H1 (cell line): ENCODE results near the gene HOXB9. TPM values are rescaled to one million over a fixed set of nuclear protein-coding genes. Genes with fewer than 3 reads are reported as not detected.
A peak's percentile ranks its signal among the peaks of the same experiment; 100 is the strongest.

Source experiments
- CBX8 ChIP-seq: fragments of 300-800, 300-1000 bp; sonication (generic); IDR thresholded peaks from 2 replicates; pipeline ENCODE4 v1.7.1; 2016; ENCODE audit warnings: low read depth, low read length, borderline replicate concordance
- EZH2 ChIP-seq: fragments of 200-600 bp; sonication (generic); IDR thresholded peaks from 2 replicates; pipeline ENCODE4 v1.7.1; 2012; ENCODE audit warnings: low read depth, mild to moderate bottlenecking, moderate library complexity, low read length, inconsistent platforms; ENCODE audit not compliant: severe bottlenecking
- HDAC6 ChIP-seq: IDR thresholded peaks from one replicate; pipeline ENCODE4 v1.7.1; 2012; ENCODE audit warnings: low read depth, mild to moderate bottlenecking, inconsistent platforms, low read length, moderate library complexity
- RBBP5 ChIP-seq: IDR thresholded peaks from 2 replicates; pipeline ENCODE4 v1.7.1; 2012; ENCODE audit warnings: low read depth, mild to moderate bottlenecking, inconsistent platforms, low read length, moderate library complexity, borderline replicate concordance
- RNF2 ChIP-seq: fragments of 200-900, 300-1000 bp; sonication (generic); IDR thresholded peaks from 2 replicates; pipeline ENCODE4 v1.7.1; 2016; ENCODE audit warnings: borderline replicate concordance, low read depth, mild to moderate bottlenecking, antibody characterized with exemption, low read length; ENCODE audit not compliant: poor library complexity, severe bottlenecking; ENCODE audit errors: missing control alignments
- SP1 ChIP-seq: IDR thresholded peaks from 2 replicates; pipeline ENCODE4 v1.6.1; 2011; ENCODE audit warnings: low read depth, low read length
- polyA plus RNA-seq, 7 experiments: library from polyadenylated mRNA; depleted of rRNA in 3 of 7; stranded (reverse) in 5 of 7; unstranded in 2 of 7; fragments of >200 nt in 5 of 7; fragments of 200-250 nt in 2 of 7; gene quantifications; 1 replicate in 5 of 7; 2 replicates in 1 of 7; 4 replicates in 1 of 7; pipeline versions ENCODE4 v1.2.1 to v1.2.3, GENCODE V29; 2011 to 2013; ENCODE audit warnings: missing spikeins in 2 of 7, mixed read lengths in 2 of 7
- total RNA-seq: library from RNA; stranded (reverse); fragmentation: NEBNext Ultra II Directional; extraction: Animal tissue kit (Norgen Biotek cat#: 25700); gene quantifications from 2 replicates; pipeline ENCODE4 v1.2.1, GENCODE V29; 2021
- TF ChIP-seq, protein P1 (sequence below): fragments of 300-600 bp; sonication (generic); IDR thresholded peaks from 2 replicates; pipeline ENCODE4 v1.7.1; 2012; ENCODE audit warnings: low read length, moderate library complexity, mild to moderate bottlenecking, inconsistent platforms; ENCODE audit not compliant: insufficient replicate concordance
- TF ChIP-seq, protein P2 (sequence below): IDR thresholded peaks from 2 replicates; pipeline ENCODE4 v1.6.1; 2012; ENCODE audit warnings: low read length, inconsistent platforms

HOXB9 gene
- total and polyA plus RNA-seq, 2 of the 8 experiments (the other 6 are each of a cell fraction or from before 2014, with no cell fraction given) = not detected

DNA sequence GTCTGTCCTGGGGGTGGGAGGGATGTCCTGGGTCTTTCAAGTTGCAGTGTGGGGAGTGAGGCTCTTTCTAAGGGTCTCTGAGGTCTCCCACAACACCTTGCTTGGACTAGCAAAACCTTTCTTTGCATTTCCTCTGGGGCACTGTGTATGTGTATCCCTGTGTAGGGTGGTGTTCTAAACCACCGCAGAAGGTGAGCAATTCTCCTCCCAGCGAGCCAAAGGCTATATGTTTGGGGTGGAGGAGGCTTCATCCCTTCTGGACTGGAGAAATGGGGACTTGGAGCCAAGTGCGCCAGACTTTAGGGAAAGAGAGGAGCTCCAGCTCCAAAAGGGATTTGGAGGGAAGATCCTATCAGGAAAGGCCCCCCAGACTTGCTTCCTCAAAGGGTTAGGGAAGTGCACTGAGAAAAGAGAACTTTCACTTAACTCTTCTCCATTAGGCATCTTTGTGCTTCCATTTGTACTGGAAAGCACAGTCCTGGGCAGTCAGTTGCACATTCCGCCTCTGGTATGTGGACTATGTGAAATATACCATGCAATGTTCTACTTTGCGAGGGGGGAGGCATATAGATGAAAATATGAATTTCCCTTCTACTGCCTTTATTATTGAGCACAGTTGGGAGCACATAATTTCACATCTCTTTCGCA, 18.9 kb upstream of the HOXB9 start (continued):
- TF ChIP-seq, protein P1, sequence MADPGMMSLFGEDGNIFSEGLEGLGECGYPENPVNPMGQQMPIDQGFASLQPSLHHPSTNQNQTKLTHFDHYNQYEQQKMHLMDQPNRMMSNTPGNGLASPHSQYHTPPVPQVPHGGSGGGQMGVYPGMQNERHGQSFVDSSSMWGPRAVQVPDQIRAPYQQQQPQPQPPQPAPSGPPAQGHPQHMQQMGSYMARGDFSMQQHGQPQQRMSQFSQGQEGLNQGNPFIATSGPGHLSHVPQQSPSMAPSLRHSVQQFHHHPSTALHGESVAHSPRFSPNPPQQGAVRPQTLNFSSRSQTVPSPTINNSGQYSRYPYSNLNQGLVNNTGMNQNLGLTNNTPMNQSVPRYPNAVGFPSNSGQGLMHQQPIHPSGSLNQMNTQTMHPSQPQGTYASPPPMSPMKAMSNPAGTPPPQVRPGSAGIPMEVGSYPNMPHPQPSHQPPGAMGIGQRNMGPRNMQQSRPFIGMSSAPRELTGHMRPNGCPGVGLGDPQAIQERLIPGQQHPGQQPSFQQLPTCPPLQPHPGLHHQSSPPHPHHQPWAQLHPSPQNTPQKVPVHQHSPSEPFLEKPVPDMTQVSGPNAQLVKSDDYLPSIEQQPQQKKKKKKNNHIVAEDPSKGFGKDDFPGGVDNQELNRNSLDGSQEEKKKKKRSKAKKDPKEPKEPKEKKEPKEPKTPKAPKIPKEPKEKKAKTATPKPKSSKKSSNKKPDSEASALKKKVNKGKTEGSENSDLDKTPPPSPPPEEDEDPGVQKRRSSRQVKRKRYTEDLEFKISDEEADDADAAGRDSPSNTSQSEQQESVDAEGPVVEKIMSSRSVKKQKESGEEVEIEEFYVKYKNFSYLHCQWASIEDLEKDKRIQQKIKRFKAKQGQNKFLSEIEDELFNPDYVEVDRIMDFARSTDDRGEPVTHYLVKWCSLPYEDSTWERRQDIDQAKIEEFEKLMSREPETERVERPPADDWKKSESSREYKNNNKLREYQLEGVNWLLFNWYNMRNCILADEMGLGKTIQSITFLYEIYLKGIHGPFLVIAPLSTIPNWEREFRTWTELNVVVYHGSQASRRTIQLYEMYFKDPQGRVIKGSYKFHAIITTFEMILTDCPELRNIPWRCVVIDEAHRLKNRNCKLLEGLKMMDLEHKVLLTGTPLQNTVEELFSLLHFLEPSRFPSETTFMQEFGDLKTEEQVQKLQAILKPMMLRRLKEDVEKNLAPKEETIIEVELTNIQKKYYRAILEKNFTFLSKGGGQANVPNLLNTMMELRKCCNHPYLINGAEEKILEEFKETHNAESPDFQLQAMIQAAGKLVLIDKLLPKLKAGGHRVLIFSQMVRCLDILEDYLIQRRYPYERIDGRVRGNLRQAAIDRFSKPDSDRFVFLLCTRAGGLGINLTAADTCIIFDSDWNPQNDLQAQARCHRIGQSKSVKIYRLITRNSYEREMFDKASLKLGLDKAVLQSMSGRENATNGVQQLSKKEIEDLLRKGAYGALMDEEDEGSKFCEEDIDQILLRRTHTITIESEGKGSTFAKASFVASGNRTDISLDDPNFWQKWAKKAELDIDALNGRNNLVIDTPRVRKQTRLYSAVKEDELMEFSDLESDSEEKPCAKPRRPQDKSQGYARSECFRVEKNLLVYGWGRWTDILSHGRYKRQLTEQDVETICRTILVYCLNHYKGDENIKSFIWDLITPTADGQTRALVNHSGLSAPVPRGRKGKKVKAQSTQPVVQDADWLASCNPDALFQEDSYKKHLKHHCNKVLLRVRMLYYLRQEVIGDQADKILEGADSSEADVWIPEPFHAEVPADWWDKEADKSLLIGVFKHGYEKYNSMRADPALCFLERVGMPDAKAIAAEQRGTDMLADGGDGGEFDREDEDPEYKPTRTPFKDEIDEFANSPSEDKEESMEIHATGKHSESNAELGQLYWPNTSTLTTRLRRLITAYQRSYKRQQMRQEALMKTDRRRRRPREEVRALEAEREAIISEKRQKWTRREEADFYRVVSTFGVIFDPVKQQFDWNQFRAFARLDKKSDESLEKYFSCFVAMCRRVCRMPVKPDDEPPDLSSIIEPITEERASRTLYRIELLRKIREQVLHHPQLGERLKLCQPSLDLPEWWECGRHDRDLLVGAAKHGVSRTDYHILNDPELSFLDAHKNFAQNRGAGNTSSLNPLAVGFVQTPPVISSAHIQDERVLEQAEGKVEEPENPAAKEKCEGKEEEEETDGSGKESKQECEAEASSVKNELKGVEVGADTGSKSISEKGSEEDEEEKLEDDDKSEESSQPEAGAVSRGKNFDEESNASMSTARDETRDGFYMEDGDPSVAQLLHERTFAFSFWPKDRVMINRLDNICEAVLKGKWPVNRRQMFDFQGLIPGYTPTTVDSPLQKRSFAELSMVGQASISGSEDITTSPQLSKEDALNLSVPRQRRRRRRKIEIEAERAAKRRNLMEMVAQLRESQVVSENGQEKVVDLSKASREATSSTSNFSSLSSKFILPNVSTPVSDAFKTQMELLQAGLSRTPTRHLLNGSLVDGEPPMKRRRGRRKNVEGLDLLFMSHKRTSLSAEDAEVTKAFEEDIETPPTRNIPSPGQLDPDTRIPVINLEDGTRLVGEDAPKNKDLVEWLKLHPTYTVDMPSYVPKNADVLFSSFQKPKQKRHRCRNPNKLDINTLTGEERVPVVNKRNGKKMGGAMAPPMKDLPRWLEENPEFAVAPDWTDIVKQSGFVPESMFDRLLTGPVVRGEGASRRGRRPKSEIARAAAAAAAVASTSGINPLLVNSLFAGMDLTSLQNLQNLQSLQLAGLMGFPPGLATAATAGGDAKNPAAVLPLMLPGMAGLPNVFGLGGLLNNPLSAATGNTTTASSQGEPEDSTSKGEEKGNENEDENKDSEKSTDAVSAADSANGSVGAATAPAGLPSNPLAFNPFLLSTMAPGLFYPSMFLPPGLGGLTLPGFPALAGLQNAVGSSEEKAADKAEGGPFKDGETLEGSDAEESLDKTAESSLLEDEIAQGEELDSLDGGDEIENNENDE = no peak
- TF ChIP-seq SP1 (no peak), RNF2 (no peak), RBBP5 (no peak), EZH2 (peak; percentile 51), CBX8 (peak; percentile 26; the same call in 1 of the 2 replicates), HDAC6 (no peak)
- TF ChIP-seq, protein P2, sequence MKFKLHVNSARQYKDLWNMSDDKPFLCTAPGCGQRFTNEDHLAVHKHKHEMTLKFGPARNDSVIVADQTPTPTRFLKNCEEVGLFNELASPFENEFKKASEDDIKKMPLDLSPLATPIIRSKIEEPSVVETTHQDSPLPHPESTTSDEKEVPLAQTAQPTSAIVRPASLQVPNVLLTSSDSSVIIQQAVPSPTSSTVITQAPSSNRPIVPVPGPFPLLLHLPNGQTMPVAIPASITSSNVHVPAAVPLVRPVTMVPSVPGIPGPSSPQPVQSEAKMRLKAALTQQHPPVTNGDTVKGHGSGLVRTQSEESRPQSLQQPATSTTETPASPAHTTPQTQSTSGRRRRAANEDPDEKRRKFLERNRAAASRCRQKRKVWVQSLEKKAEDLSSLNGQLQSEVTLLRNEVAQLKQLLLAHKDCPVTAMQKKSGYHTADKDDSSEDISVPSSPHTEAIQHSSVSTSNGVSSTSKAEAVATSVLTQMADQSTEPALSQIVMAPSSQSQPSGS = no peak
